HepG2 (cell line): Measurements from ENCODE around the gene NSMCE1. TPM values are rescaled to one million over a fixed set of nuclear protein-coding genes. Genes with fewer than 3 reads are reported as not detected.

Source experiments
- BHLHE40 ChIP-seq: IDR thresholded peaks from 2 replicates; pipeline ENCODE4 v1.6.1; 2011; ENCODE audit warnings: low read length, improper control_type of control experiment
- CBX5 ChIP-seq: sonication (generic); formaldehyde crosslinking; IDR thresholded peaks from 2 replicates; pipeline ENCODE4 v1.4.0; 2020; ENCODE audit warnings: missing genetic modification reagents, borderline replicate concordance
- DNMT3B ChIP-seq: conservative IDR thresholded peaks from 2 replicates; pipeline ENCODE4 v1.6.1; 2016; ENCODE audit warnings: missing biosample characterization, control low read depth
- HDAC2 ChIP-seq: sonication (generic); formaldehyde crosslinking; IDR thresholded peaks from 2 replicates; pipeline ENCODE4 v1.4.0; 2020; ENCODE audit warnings: missing genetic modification reagents
- HMG20A ChIP-seq: IDR thresholded peaks from 2 replicates; pipeline ENCODE4 v1.6.1; 2016; ENCODE audit warnings: borderline replicate concordance
- MIER3 ChIP-seq: IDR thresholded peaks from 2 replicates; pipeline ENCODE4 v1.6.1; 2016; ENCODE audit warnings: missing compliant biosample characterization, borderline replicate concordance
- MYNN ChIP-seq: sonication (generic); formaldehyde crosslinking; IDR thresholded peaks from 2 replicates; pipeline ENCODE4 v1.4.0; 2020; ENCODE audit warnings: mild to moderate bottlenecking, low read depth, missing genetic modification reagents
- NFYB ChIP-seq: sonication (generic); formaldehyde crosslinking; IDR thresholded peaks from 2 replicates; pipeline ENCODE4 v1.4.0; 2020; ENCODE audit warnings: missing genetic modification reagents
- NR3C1 ChIP-seq: sonication (generic); formaldehyde crosslinking; IDR thresholded peaks from 2 replicates; pipeline ENCODE4 v1.4.0; 2020; ENCODE audit warnings: missing genetic modification reagents
- PAWR ChIP-seq: sonication (generic); formaldehyde crosslinking; IDR thresholded peaks from 2 replicates; pipeline ENCODE4 v1.4.0; 2020; ENCODE audit warnings: missing genetic modification reagents, mild to moderate bottlenecking, borderline replicate concordance
- PRPF4 ChIP-seq: fragments of 200-400 bp; formaldehyde crosslinking; IDR thresholded peaks from 2 replicates; pipeline ENCODE4 v1.6.1; 2016; ENCODE audit warnings: low read length, low read depth; ENCODE audit not compliant: poor library complexity, severe bottlenecking
- RARA ChIP-seq: IDR thresholded peaks from 2 replicates; pipeline ENCODE4 v1.6.1; 2016; ENCODE audit warnings: missing genetic modification reagents, missing compliant biosample characterization
- RORA ChIP-seq: sonication (generic); formaldehyde crosslinking; IDR thresholded peaks from 2 replicates; pipeline ENCODE4 v1.5.0; 2020; ENCODE audit warnings: mild to moderate bottlenecking, missing genetic modification reagents, moderate library complexity
- SAP130 ChIP-seq: IDR thresholded peaks from 2 replicates; pipeline ENCODE4 v1.6.1; 2016; ENCODE audit warnings: low read depth
- TGIF2 ChIP-seq: IDR thresholded peaks from 2 replicates; pipeline ENCODE4 v1.6.1; 2016; ENCODE audit warnings: control low read depth, missing compliant biosample characterization
- ZNF138 ChIP-seq: sonication (generic); formaldehyde crosslinking; IDR thresholded peaks from 2 replicates; pipeline ENCODE4 v1.5.0; 2020; ENCODE audit warnings: mild to moderate bottlenecking, low read depth, missing genetic modification reagents
- ZNF264 ChIP-seq: sonication (generic); formaldehyde crosslinking; IDR thresholded peaks from 2 replicates; pipeline ENCODE4 v1.4.0; 2020; ENCODE audit warnings: missing genetic modification reagents
- ZNF292 ChIP-seq: sonication (generic); formaldehyde crosslinking; IDR thresholded peaks from 2 replicates; pipeline ENCODE4 v1.8.1; 2022; ENCODE audit warnings: mild to moderate bottlenecking, low read depth, missing genetic modification reagents, borderline replicate concordance
- polyA plus RNA-seq, 8 experiments: library from polyadenylated mRNA; depleted of rRNA in 3 of 8; stranded (reverse) in 7 of 8; unstranded in 1 of 8; fragments of >200 nt; fragmentation: Illumina TruSeq in 4 of 8; extraction: Trizol in 4 of 8; gene quantifications; 2 replicates each; pipeline versions ENCODE4 v1.2.1 to v1.2.3, GENCODE V29; 2011 to 2016; ENCODE audit warnings: low read depth in 4 of 8, missing spikeins in 1 of 8, mixed read lengths in 1 of 8; ENCODE audit not compliant: insufficient read depth in 1 of 8
- total RNA-seq, 5 experiments: library from RNA; depleted of rRNA; stranded (reverse); fragments of >200 nt; fragmentation: Illumina TruSeq; extraction: Trizol; gene quantifications; 2 replicates each; pipeline ENCODE4 v1.2.3, GENCODE V29; 2016; ENCODE audit warnings: low read depth in 1 of 5
- TF ChIP-seq, protein P1 (sequence below): sonication (generic); formaldehyde crosslinking; IDR thresholded peaks from one replicate; pipeline ENCODE4 v1.5.1; 2020; ENCODE audit warnings: mild to moderate bottlenecking, missing genetic modification reagents; ENCODE audit errors: not compliant biosample characterization
- TF ChIP-seq, protein P2 (sequence below): sonication (generic); formaldehyde crosslinking; IDR thresholded peaks from 2 replicates; pipeline ENCODE4 v1.5.0; 2020; ENCODE audit warnings: missing genetic modification reagents, mild to moderate bottlenecking, borderline replicate concordance
- TF ChIP-seq, protein P3 (sequence below): IDR thresholded peaks from 2 replicates; pipeline ENCODE4 v1.6.1; 2016; ENCODE audit warnings: missing genetic modification reagents, missing compliant biosample characterization

Gene NSMCE1
- total and polyA plus RNA-seq, 2 of the 13 experiments (the other 11 are each of a cell fraction or from before 2014, with no cell fraction given): 42.7 to 52.9 TPM

DNA sequence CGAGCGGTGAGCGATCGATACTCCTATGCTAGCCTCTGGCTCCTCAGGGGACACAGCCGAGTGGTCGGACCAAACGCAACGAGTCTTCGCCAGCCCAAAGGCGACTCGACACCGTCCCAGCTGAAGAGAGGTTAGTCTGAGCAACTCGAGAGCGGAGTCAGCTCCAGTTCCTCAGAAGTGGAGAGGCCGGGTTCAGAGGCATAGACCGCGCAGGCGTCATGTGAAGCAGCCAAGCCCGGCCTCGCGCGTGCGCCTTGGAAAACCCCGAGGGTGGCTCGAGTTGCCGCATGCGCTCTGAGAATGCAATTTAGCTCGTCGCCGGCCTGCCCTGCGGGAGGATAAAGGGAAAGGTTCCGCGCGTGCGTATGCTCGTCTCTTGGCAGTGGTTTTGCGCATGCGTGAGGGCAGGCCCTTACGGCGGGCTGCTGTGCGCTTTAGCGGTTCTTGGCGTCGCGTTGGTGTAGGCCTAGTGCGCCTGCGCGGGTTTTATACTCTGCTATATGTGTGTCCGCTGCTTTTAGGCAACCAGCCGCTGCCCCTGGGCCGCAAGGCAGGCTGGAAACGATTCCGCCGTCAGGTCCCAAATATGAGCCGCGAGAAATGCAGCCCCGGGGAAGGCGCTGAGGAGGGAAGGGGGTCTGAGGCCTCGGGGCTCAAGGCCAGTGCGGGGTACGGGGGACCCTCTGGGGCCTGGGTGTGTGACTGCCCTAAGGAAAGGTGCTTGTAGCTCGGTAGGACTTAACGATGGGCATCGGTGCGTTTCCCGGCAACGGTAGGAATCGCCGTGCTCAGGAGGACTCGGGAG is 64.9 kb downstream of the NSMCE1 start, which contains the start of gene KDM8 (continued):
- TF ChIP-seq, protein P1, sequence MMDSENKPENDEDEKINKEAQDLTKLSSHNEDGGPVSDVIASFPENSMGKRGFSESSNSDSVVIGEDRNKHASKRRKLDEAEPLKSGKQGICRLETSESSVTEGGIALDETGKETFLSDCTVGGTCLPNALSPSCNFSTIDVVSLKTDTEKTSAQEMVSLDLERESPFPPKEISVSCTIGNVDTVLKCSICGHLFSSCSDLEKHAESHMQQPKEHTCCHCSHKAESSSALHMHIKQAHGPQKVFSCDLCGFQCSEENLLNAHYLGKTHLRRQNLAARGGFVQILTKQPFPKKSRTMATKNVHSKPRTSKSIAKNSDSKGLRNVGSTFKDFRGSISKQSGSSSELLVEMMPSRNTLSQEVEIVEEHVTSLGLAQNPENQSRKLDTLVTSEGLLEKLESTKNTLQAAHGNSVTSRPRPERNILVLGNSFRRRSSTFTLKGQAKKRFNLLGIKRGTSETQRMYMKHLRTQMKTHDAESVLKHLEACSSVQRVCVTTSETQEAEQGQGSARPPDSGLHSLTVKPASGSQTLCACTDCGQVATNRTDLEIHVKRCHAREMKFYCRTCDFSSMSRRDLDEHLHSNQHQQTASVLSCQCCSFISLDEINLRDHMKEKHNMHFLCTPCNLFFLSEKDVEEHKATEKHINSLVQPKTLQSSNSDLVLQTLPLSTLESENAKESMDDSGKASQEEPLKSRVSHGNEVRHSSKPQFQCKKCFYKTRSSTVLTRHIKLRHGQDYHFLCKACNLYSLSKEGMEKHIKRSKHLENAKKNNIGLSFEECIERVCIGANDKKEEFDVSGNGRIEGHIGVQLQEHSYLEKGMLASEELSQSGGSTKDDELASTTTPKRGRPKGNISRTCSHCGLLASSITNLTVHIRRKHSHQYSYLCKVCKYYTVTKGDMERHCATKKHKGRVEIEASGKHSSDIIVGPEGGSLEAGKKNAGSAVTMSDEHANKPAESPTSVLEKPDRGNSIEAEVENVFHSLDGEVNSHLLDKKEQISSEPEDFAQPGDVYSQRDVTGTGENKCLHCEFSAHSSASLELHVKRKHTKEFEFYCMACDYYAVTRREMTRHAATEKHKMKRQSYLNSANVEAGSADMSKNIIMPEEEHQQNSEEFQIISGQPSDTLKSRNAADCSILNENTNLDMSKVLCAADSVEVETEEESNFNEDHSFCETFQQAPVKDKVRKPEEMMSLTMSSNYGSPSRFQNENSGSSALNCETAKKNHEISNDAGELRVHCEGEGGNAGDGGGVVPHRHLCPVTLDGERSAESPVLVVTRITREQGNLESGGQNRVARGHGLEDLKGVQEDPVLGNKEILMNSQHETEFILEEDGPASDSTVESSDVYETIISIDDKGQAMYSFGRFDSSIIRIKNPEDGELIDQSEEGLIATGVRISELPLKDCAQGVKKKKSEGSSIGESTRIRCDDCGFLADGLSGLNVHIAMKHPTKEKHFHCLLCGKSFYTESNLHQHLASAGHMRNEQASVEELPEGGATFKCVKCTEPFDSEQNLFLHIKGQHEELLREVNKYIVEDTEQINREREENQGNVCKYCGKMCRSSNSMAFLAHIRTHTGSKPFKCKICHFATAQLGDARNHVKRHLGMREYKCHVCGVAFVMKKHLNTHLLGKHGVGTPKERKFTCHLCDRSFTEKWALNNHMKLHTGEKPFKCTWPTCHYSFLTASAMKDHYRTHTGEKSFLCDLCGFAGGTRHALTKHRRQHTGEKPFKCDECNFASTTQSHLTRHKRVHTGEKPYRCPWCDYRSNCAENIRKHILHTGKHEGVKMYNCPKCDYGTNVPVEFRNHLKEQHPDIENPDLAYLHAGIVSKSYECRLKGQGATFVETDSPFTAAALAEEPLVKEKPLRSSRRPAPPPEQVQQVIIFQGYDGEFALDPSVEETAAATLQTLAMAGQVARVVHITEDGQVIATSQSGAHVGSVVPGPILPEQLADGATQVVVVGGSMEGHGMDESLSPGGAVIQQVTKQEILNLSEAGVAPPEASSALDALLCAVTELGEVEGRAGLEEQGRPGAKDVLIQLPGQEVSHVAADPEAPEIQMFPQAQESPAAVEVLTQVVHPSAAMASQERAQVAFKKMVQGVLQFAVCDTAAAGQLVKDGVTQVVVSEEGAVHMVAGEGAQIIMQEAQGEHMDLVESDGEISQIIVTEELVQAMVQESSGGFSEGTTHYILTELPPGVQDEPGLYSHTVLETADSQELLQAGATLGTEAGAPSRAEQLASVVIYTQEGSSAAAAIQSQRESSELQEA (CRISPR knock-in tag): peak; percentile 90
- TF ChIP-seq NR3C1 (no peak), MYNN (CRISPR knock-in tag) (no peak; the same call in 1 of the 2 replicates), RARA (CRISPR knock-in tag) (no peak), MIER3 (peak; percentile 79), ZNF264 (peak; percentile 52), ZNF292 (peak; percentile 78), HDAC2 (CRISPR knock-in tag) (peak; percentile 95), TGIF2 (CRISPR knock-in tag) (peak; percentile 93), PRPF4 (no peak), DNMT3B (peak; percentile 92), SAP130 (peak; percentile 46), PAWR (CRISPR knock-in tag) (no peak), NFYB (0 out of 2 replicates have a peak, but pooled peaks have one; percentile 24), ZNF138 (CRISPR knock-in tag) (peak; percentile 85; the same call in 1 of the 2 replicates), RORA (CRISPR knock-in tag) (no peak), CBX5 (CRISPR knock-in tag) (no peak; the same call in 1 of the 2 replicates), HMG20A (CRISPR knock-in tag) (peak; percentile 37; the same call in 1 of the 2 replicates), BHLHE40 (peak; percentile 4; the same call in 1 of the 2 replicates)
- TF ChIP-seq, protein P2, sequence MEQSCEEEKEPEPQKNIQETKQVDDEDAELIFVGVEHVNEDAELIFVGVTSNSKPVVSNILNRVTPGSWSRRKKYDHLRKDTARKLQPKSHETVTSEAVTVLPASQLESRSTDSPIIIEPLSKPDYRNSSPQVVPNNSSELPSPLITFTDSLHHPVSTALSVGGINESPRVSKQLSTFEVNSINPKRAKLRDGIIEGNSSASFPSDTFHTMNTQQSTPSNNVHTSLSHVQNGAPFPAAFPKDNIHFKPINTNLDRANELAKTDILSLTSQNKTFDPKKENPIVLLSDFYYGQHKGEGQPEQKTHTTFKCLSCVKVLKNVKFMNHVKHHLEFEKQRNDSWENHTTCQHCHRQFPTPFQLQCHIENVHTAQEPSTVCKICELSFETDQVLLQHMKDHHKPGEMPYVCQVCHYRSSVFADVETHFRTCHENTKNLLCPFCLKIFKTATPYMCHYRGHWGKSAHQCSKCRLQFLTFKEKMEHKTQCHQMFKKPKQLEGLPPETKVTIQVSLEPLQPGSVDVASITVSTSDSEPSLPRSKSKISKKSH (CRISPR knock-in tag): no peak
- TF ChIP-seq, protein P3, sequence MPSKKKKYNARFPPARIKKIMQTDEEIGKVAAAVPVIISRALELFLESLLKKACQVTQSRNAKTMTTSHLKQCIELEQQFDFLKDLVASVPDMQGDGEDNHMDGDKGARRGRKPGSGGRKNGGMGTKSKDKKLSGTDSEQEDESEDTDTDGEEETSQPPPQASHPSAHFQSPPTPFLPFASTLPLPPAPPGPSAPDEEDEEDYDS: peak; percentile 86
